ENCODE data around the gene KIRREL3.

The KIRREL3 gene

DNA sequence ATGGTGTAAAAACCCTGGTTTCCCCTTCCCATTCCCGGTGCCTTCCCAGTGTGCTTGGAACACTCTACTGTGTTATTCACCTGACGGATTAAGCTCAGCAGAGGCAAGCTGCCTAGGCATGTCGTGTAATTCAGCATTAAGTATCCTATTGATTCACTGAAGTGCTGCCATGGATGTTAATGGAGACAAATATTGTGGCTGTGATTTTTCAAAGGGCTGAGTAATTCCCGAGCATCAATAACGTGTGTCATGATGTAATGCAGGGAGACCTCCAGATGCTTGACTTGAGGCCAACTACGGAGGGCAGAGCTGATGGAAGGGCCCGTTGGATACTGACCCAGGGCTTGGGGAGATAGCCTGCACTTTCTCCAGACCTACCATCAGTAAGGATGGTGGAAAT is 376.1 kb downstream of the KIRREL3 start:
- no peak for DNase-seq

DNA sequence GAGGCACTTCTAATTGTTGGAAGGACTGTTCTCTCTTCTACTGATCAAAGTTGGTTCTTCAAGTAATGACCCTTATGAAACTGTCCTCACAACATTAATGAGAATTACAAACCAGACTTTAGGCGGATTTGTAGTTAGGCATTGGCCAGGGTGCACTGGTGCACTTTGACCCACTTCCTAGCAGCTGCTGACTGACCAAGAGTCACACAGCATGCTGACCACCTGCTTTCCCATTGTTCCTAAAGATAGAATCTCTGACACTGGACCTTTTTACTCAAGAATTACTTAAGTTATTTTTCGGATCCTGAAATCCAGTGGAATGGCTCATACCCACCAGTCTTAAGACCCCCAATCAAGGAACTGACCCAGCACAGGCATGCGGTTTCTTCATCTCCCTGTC is 381.1 kb downstream of the KIRREL3 start:
- DNase-seq = no peak

DNA sequence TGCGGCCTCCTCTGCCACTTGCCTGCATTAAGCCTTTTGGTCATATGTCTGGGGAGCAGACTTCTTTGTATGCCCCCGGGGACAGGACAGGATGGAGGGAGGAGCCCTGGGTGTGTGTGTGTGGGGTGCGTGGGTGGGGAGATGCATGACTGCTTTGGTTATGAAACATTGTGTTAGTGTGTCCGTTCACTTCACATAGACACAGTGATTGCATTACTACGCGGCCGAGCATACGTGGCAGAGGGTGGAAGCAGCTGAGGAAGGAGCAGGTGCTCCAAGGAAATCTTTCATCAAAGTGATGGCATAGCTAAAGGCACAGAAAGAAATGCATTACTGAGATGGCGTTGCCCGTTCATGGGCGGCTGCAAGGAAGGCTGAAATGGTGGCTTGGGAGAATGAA is 384.7 kb downstream of the KIRREL3 start:
- no peak for DNase-seq

DNA sequence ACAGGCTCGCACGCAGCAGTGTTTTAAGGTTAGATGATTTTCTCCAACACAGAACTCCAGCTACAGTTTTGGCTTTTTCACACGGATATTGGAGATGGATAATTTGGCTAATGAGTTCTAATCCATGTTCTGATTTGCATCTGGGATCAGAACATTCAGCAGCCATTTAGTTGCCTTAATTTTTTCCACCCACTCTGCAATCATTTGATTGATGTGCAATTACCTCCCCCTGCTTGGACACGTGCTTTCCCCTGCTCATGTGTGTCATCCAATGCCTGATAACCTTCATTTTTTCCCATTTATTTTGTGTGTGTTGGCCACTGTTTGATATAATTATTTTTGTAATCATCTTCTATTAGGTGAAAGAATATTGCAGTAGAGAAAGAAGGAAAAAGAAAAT is 387.3 kb downstream of the KIRREL3 start:
- no peak for DNase-seq

DNA sequence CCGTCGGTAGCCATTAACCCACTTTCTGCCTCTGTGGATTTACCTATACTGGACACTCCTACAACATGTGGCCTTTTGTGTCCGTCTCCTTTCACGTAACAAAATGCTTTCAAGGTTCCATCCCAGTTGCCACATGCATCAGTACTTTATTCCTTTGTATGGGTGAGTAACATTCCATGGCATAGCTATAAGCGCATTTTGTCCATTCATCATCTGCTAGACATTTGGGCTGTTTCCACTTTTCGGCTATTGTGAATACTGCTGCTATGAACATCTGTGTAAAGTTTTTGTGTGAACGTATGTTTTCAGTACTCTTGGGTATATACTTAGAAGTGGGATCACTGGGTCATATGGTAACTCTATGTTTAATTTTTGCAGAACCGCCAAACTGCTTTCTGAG is 387.9 kb downstream of the KIRREL3 start:
- DNase-seq = no peak

DNA sequence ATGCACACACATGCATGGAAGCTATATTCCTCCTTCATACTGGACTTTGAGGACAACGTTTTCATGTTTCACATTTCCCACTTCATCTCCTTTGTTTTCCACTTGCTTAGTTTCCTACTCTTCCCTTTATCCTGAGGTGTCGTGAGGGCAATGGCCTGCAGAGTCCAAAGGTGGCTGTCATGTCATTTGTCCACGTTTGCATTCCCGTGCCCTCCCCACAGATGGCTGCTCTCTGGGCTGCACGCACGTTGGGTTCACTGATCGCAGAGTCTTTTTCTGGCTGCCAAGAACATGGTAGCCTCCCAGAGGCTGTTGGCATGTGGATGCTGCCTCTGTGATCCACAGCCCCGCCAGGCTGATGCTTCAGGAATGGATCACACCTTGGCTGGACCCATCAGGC is 389.1 kb downstream of the KIRREL3 start:
- no peak for DNase-seq

DNA sequence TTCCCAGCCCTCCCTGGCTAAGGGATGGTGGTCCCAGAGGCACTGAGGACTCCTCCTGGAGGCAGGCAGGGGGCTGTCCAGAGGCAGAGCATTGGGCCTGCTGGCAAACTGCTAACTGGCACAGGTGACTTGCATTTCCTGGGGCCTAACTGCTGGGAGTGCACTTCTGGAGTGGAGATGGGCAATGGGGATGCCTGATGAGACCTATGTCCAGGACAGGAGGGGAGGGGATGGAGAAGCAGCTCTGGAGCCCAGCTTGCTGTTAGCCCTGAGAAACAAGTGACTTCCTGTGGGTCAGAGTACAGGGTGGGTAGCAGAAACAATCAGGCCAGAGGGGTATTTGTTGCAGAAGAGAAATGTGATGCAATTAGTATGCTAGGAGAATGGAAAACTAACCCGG is 391.9 kb downstream of the KIRREL3 start:
- no peak for DNase-seq

DNA sequence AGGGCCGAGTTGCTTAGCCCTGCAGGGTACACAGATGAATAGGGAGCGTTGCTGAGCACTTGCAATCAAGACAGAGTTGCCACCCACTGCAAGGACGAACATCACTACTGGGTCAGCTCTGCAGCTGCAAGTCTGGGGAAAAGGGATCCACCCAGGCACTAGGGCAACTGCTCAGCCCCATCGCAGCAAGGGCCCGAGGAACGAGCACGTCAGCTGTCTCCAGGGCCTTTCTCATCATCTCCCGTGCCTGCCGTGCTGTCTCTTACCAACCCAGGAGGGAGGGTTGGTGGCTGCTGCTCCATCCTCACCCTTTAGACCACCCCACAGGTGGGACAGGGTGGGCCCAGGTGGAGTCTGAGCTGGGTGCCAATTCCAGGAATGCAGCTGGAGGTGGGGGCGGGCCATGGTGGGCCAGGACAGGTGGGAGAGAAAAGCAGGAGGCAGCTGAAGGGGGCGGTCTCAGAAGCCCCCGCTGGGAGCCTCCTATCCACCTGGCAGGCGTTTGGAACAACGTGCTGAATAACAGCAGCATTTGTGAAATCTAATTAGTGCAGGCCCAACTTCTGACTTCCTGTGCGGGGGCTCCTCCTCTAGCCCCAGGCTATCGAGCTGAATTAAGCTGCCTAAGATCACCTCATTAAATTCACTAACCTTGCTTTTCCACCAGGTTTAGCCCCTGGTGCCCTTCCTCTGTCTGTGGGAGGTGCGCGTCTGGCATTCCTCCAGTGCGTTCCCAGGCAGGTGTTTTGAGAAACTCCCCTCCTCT is 392.6 kb downstream of the KIRREL3 start:
- DNase-seq = no peak

DNA sequence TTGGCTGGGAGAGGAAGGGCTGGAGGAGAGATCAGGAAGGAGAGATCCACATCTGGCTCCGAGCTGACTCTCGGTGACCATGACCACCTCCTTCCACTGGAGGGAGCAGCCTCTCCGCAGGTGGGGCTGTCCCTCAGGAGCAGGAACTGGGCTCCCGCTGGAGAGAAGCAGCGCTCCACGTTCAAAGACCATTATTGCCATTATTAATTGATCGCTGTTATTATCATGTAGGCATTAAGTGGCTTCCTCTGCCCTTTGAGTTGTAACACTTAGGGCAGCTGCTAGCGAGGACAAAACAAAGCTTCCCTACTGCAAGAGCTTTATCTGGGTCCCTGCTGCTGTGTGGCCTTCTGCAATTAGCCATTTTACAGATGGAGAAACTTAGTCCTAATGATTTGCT is 393.2 kb downstream of the KIRREL3 start:
- DNase-seq = peak; percentile 57

DNA sequence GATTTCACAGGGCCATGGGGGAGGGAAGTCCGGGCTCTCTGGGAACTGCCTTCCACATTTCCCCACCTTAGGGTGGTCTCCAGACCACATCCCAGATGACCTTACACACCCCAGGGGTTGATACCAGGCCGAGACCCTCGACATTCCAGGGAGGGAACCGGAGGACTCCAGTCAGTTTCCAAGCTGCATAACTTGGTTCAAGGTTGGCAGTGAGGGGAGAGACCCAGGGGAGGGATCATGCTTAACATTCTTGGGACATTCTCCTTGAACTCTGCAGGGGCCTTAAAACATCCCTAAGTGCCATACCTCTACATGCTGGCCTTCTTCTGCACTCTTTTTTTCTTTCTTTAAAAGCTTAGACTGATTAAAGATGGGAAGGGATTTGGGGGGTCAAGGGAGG is 394.1 kb downstream of the KIRREL3 start:
- no peak for DNase-seq

DNA sequence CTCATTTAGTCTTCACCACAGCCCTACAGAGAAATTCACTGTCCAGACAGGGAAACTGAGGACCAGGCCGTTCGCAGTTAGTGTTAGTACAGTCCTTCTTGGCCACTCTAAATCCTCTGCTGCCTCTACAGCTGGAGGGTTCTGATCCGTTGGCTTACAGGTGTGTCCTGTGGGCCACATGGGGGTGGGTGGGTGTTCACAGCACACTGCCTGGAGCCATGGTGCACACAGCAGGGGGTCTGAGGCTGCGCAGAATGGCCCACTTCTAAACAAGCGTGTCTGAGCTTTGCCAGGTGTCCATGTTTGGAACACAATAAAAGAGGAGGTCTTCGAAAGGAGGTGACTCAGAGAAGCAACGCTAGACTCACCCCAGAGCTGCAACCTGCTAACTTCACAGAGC is 396.1 kb downstream of the KIRREL3 start:
- no peak for DNase-seq

DNA sequence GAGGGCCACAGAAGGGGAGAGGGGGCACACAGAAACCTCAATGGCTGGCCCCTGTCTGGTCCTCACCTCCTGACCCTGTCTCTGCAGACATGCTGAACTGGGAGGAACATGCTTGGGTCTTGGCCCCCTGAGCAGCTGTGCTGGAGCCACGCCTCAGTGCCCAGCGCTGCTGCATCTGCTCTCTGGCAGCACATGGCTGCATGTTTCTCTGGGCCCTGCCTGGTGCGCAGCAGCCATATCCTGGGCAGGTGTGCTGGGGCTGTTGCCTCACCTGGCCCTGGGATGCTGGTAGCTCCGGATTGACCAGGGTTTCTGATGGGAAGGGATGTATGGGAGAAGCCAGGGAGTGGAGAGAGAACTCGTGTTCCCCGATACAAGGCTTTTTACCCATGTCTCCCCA is 397.1 kb downstream of the KIRREL3 start:
- DNase-seq = no peak

DNA sequence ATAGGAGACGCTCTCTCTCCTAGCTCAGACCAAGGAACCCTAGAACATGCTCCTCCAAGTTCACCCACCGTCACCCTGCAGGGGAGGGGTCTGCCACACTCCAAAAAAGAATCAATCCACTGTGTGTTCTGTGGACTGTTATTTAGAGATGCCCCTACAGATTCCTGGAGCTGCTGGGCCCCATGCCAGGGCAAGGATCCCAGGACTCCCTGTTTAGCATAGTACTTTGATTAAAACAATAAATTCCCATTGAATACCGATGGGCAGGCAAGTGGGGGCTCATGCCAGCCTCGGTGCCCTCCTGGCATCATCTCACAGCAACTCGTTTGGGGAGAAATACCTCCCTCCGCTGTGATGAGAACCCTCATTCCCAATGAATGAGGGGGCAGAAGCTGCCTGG is 397.6 kb downstream of the KIRREL3 start:
- no peak for DNase-seq

DNA sequence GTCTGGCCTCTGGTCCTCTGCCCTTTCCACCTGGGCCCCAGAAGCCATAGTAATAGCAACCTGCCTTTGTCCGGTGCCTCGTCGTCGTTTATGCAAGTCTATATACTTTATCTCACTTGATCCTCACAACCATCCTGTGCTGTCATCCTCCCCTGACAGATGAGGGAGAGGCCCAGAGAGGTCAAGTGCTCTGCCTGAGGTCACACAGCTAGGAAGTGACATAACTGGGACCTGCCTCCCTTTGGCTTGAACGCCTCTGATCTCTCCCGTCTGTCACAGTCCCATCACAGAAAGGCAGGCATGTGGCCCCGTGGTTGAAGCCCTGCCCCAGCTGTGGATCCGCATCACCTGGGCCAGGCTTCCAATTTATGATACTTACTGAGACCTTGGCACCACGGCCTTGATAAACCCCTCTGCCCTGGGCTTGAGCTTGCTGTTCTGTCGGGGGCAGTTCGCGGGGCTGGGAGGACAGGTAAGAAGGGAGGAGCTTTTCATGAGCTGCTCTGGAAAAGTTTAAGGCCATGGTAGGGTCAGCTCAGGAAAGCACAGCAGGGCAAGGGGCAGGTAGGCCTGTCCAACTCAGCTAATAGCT is 398.1 kb downstream of the KIRREL3 start:
- DNase-seq = no peak

DNA sequence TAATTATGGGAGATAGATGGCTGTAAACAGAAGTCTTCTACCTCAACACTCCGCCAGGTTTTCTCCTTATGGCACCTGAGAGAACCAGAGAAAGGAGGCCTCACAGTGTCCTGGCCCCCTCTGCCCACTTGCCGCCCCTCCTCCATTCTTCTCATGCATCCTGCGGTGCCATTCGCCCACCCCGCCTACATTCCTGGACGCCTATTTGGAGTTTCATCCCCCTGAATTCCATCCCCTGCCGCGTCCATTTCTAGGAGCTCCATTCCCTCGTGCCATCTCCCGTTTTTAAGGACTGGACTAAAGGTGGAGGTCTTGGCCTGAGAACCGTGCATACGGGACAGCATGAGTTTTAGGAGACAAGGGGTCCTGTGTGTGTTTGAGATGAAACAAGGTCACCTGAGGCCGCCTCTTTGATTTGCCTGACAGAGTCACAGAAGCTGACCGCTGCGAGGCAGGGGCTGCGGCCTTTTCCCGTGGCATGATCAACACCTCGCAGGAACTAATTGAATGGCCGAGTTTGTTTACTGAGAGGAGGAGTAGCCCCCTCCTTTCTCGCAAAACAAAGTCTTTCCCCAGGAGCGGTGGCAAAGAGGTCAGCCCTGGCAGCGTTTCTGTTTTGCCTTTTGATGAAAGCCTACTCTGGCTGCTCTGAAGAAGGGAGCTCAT is 398.9 kb downstream of the KIRREL3 start:
- no peak for DNase-seq

DNA sequence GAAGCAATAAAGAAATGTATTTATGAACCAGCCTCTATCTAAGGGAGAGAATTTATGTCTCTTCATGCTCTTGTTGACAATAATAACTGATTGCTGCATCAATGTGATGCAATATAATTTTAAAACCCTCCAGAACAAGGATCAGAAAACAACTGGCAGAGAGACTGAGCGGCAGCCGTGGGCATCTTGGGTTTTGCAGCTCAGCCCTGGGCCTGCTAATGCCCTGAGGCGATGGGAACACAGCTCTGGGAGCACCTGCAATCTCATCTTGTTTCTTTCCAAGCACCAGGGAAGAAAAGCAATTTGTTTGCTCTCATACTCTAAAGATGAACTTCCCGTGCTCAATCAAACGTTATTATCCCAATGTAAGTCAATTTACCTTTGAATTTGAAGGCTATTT is 399.4 kb downstream of the KIRREL3 start:
- DNase-seq = no peak

DNA sequence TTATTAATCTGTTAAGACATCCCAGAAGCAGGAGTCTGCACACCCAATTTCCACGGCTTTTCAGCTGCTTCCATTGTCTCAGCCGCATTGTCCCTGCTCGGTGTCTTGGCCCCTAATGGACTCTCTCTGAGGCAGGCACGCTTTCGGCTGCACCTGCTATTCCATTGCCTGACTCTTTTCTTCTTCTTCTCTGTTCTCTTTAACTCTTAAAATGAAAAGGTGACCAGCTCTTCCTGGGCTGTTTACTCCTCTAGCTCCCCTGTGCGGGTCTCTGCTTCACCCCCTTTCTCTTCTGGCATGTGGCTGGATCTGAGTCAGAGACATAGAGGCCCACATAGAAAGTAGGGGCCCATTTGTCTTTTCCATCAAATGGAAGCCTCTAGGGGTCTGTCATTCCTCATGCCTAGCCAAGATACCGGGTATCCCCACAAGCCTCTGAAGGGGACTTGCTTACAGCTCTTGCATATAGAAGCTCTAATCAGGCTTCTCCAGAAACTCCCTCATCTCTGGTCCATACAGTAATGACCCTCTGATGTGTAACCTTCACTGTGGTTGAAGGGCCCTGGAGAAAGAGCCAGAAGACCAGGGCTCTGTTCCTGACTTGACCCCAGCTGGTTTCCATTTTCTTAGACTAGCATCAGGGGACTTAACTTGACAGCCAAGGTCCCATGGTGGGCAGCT is 401.2 kb downstream of the KIRREL3 start:
- DNase-seq = no peak

DNA sequence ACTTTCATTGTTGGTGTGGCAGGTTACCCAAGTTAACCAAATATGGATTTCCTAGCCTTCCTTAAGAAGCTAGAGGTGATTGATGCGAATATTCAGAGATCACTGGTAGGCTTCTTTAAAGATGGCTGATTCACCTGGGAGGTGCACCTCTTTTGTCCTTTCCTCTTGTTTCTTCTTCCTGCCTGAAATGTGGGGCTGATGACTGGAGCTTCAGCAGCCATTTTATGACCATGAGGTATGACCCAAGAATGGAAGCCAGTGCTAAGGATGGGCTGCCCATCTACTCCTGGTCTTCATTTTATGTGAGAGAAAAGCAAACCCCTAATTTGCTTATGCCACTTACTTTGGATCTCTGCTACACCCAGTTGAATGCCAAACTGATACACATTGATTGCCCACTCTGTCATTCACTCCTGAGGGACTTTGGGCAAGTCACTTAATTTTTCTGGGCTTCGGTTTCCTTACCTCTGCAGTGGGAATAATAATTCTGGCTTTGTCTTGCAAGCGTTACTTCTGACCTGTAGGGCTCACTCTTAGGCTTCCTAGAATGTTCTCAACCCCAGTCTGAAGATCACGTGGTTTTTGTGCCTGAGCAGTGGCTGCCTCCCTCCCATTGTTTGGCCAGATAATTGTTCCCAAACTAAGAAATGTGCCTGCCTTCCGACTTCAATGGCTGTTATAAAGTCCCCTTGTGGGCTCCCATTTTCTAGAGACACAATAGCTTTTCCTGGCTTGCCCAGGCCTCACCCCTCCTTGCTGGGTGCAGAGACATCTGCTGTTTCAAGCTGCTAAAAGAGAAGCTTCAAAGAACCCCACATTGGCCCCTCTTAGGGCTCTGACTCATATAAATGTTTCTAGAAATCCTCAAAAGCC is 402.0 kb downstream of the KIRREL3 start:
- DNase-seq = no peak

DNA sequence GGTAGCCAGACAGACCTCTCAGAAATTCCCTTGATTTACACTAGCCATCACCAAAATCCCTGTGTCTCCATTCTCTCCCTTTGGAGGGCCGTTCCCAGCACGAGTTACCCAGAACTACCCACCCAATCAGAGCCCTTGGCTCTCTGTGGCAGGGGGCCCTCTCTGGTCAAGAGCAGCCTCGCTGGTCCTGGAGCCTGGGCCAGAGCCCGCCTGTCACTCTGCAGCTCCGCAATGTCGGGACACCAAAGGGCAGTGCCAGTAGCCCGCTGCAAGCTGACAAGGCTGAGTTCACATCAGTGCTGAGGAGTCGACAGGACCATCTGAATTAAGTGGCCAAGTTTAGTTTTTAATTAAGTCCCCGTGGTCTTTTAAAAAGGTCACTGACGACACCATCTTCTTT is 403.5 kb downstream of the KIRREL3 start:
- no peak for DNase-seq

DNA sequence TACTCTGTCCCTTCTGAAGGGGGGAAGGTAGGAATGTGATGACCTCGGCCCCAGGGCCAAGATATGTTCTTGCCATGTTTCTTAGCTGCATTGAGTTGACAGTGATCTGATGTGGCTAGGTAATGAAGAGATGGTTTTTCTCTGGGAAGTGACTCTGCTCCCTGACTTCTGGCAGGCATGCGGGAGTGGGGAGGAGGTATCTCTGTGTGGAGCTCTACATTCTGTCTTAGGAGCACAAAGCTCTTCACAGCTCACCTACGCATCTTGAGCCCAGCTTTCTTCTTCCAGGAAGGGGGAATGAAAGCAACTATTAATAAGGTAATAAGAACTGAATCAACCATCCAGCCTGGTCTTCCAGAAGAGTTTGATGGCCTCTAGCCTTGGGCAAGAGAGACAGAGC is 404.1 kb downstream of the KIRREL3 start:
- DNase-seq = no peak

DNA sequence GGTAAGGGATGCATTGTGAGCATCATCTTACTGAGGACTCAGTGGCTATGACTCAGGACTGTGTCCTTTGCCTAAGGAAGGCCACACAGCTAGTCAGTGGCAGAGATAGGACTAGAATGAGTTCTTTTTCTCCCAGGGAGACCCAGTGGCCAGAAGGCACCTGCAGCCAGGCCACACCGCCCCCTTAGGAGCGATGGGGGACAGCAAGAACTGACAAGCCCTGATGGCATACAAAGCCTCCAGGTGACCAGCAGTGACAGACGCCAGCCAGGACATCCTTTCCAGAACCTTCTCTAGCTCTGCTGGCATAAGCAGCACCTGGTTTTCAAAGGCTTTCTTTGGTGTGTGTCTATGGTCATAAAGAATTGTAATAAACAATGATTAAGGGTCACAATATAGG is 405.0 kb downstream of the KIRREL3 start:
- DNase-seq = no peak

DNA sequence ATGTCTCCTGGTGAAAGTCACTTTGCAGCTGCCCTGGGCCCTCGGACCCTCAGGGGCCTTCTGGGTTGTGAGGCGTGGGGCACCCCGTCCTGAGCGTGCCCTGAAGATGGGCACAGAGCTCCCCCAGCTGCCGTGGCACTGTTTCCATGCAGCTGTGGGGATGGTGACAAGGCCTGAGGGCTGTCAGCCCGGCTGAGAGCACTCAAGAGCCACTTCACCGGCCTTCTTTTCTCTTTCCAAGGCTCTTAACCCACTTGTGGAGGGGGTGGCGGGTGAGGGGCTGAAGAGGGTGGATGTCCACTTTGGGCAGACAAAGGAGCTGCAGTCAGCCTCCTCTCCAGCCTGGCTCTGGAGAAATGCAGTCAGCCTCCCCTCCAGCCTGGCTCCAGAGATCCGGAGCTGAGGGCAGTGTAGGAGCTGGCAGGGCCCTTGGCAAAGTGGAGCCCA is 405.6 kb downstream of the KIRREL3 start:
- DNase-seq = no peak

Measured in NCI-H526 treated with DMSO at 0.1 percent for 48 hours (cell line).